A549 (cell line): ENCODE data around the gene TSPEAR. TPM values are rescaled to one million over a fixed set of nuclear protein-coding genes. Genes with fewer than 3 reads are reported as not detected.

Experiments used
- ATAC-seq, 2 experiments: fragments of 200-7000 bp in 1 of 2; fragments of >200 bp in 1 of 2; cut with Nextera tagmentation in 1 of 2; cut with Tn5 transposase in 1 of 2; 3 replicates each; pipeline versions ENCODE4 v1.8.0 to v1.9.1; 2018 to 2020; ENCODE audit warnings: mild to moderate bottlenecking in 1 of 2, moderate library complexity in 1 of 2
- CTCF ChIA-PET: fragments of 300-600 bp; sonication (Branson Sonifier 250); formaldehyde crosslinking; extraction: SDS; loops from one replicate; lab custom pipeline; 2021; ENCODE audit warnings: antibody characterized with exemption, inconsistent platforms; lab: Yijun Ruan, JAX
- POLR2A ChIA-PET: fragments of 350-600 bp; formaldehyde crosslinking; extraction: SDS; loops from one replicate; lab custom pipeline; 2021; ENCODE audit warnings: antibody characterized with exemption, inconsistent platforms; lab: Yijun Ruan, JAX
- DNase-seq, 2 experiments: peaks; one replicate each; pipeline versions ENCODE4 v3.0.0 to v3.0.0-alpha.2; 2011 to 2016; ENCODE audit warnings: low read depth in 1 of 2, low spot score in 1 of 2
- FAIRE-seq: peaks from 2 replicates; lab custom pipeline; 2011; peaks lifted over from hg19 to GRCh38; lab: Jason Lieb, UNC
- H3K27ac ChIP-seq, 2 experiments: fragments of >200 bp; sonication (Bioruptor Twin); formaldehyde crosslinking; 3 replicates each; pipeline ENCODE4 v1.5.1; 2016 to 2017
- H3K4me1 ChIP-seq: fragments of >200 bp; sonication (Bioruptor Twin); formaldehyde crosslinking; 3 replicates; pipeline ENCODE4 v1.6.1; 2016
- H3K4me2 ChIP-seq: fragments of >200 bp; sonication (Bioruptor Twin); formaldehyde crosslinking; 3 replicates; pipeline ENCODE4 v1.6.1; 2016
- H3K4me3 ChIP-seq: fragments of >200 bp; sonication (Bioruptor Twin); formaldehyde crosslinking; 3 replicates; pipeline ENCODE4 v1.5.1; 2016
- H3K9me3 ChIP-seq: fragments of >200 bp; sonication (Bioruptor Twin); formaldehyde crosslinking; 3 replicates; pipeline ENCODE4 v1.6.1; 2016
- CBX2 ChIP-seq: fragments of 200-600 bp; sonication (generic); IDR thresholded peaks from 2 replicates; pipeline ENCODE4 v1.6.1; 2016; ENCODE audit warnings: low read depth, mild to moderate bottlenecking, borderline replicate concordance
- CEBPB ChIP-seq, 2 experiments: fragments of >200 bp in 1 of 2; sonication (Bioruptor Twin) in 1 of 2; formaldehyde crosslinking in 1 of 2; IDR thresholded peaks; 2 replicates each; pipeline ENCODE4 v1.6.1; 2012 to 2016
- EHF ChIP-seq: fragments of 250-450 bp; sonication (Bioruptor Pico); IDR thresholded peaks from 2 replicates; pipeline ENCODE4 v1.5.0; 2020; ENCODE audit warnings: mild to moderate bottlenecking
- FOSL2 ChIP-seq, 2 experiments: fragments of 450-650 bp in 1 of 2; fragments of >200 bp in 1 of 2; sonication (Bioruptor Twin) in 1 of 2; formaldehyde crosslinking; IDR thresholded peaks; 2 replicates each; pipeline versions ENCODE4 v1.5.0 to v1.6.1; 2016 to 2020; ENCODE audit warnings: mild to moderate bottlenecking in 1 of 2, moderate library complexity in 1 of 2
- FOXS1 ChIP-seq: fragments of 250-450 bp; sonication (Bioruptor Pico); IDR thresholded peaks from 2 replicates; pipeline ENCODE4 v1.5.0; 2020; ENCODE audit warnings: mild to moderate bottlenecking, moderate library complexity
- HOXB13 ChIP-seq: fragments of 250-450 bp; sonication (Bioruptor Pico); IDR thresholded peaks from 2 replicates; pipeline ENCODE4 v1.5.0; 2020; ENCODE audit warnings: low read depth, mild to moderate bottlenecking, moderate library complexity
- MAFK ChIP-seq: fragments of 450-650 bp; IDR thresholded peaks from 2 replicates; pipeline ENCODE4 v1.6.1; 2014; ENCODE audit not compliant: partially characterized antibody
- MAZ ChIP-seq: fragments of 150-350 bp; IDR thresholded peaks from 2 replicates; pipeline ENCODE4 v1.6.1; 2014; ENCODE audit warnings: antibody characterized with exemption, low read depth, low read length, borderline replicate concordance
- NFE2L2 ChIP-seq: fragments of 150-350 bp; conservative IDR thresholded peaks from 2 replicates; pipeline ENCODE4 v1.6.1; 2014; ENCODE audit warnings: low read length
- NR3C1 ChIP-seq: fragments of >200 bp; sonication (Bioruptor Twin); formaldehyde crosslinking; IDR thresholded peaks from 3 replicates; pipeline ENCODE4 v1.6.1; 2017
- POLR2A ChIP-seq: IDR thresholded peaks from 2 replicates; pipeline ENCODE4 v1.6.1; 2012; ENCODE audit warnings: mild to moderate bottlenecking, low read length
- POLR2AphosphoS2 ChIP-seq: conservative IDR thresholded peaks from 2 replicates; pipeline ENCODE4 v1.6.1; 2012; ENCODE audit warnings: low read length, improper control_type of control experiment, inconsistent platforms
- SMC3 ChIP-seq: fragments of >200 bp; sonication (Bioruptor Twin); formaldehyde crosslinking; IDR thresholded peaks from 3 replicates; pipeline ENCODE4 v1.6.1; 2018; ENCODE audit warnings: inconsistent platforms
- TP53 ChIP-seq: fragments of 250-450 bp; sonication (Bioruptor Pico); IDR thresholded peaks from 2 replicates; pipeline ENCODE4 v1.5.0; 2021; ENCODE audit warnings: mild to moderate bottlenecking, moderate library complexity
- ZC3H11A ChIP-seq: fragments of 450-650 bp; IDR thresholded peaks from 2 replicates; pipeline ENCODE4 v1.6.1; 2014; ENCODE audit warnings: antibody characterized with exemption, mild to moderate bottlenecking
- ZNF302 ChIP-seq: fragments of 250-450 bp; sonication (Bioruptor Pico); IDR thresholded peaks from 2 replicates; pipeline ENCODE4 v1.9.0; 2021; ENCODE audit warnings: inconsistent platforms, mild to moderate bottlenecking, moderate library complexity
- WGBS: methylation state at CpG from one replicate; pipeline ENCODE4 v1.1.6; 2017; ENCODE audit errors: missing lambda C conversion rate; 5-methylcytosine and 5-hydroxymethylcytosine counted together
- polyA plus RNA-seq, 4 experiments: library from polyadenylated mRNA; depleted of rRNA in 3 of 4; stranded (reverse); fragments of >200 nt; fragmentation: RNase III in 1 of 4; extraction: RNeasy Plus Mini Kit Qiagen cat#74134 plus additional on column Dnase treatment in 1 of 4; gene quantifications; 2 replicates in 3 of 4; 3 replicates in 1 of 4; pipeline ENCODE4 v1.2.3, GENCODE V29; 2011 to 2017
- TF ChIP-seq, protein P1 (sequence below): fragments of >200 bp; sonication (Bioruptor Twin); formaldehyde crosslinking; IDR thresholded peaks from 3 replicates; pipeline ENCODE4 v1.5.1; 2016
- TF ChIP-seq, protein P2 (sequence below): fragments of >200 bp; sonication (Bioruptor Twin); formaldehyde crosslinking; IDR thresholded peaks from 3 replicates; pipeline ENCODE4 v1.6.1; 2016
- TF ChIP-seq, protein P3 (sequence below): fragments of >200 bp; sonication (Bioruptor Twin); formaldehyde crosslinking; IDR thresholded peaks from 2 replicates; pipeline ENCODE4 v1.6.1; 2016
- TF ChIP-seq, protein P4 (sequence below): IDR thresholded peaks from 2 replicates; pipeline ENCODE4 v1.6.1; 2012
- TF ChIP-seq, protein P5 (sequence below): fragments of 450-650 bp; IDR thresholded peaks from 2 replicates; pipeline ENCODE4 v1.6.1; 2014; ENCODE audit warnings: antibody characterized with exemption
- TF ChIP-seq, protein P6 (sequence below): fragments of 200-600 bp; sonication (generic); IDR thresholded peaks from 2 replicates; pipeline ENCODE4 v1.6.1; 2016; ENCODE audit warnings: antibody characterized with exemption, mild to moderate bottlenecking, moderate library complexity

TSPEAR gene
- polyA plus RNA-seq, 2 of the 4 experiments (the other 2 are of a cell fraction) = not detected

DNA sequence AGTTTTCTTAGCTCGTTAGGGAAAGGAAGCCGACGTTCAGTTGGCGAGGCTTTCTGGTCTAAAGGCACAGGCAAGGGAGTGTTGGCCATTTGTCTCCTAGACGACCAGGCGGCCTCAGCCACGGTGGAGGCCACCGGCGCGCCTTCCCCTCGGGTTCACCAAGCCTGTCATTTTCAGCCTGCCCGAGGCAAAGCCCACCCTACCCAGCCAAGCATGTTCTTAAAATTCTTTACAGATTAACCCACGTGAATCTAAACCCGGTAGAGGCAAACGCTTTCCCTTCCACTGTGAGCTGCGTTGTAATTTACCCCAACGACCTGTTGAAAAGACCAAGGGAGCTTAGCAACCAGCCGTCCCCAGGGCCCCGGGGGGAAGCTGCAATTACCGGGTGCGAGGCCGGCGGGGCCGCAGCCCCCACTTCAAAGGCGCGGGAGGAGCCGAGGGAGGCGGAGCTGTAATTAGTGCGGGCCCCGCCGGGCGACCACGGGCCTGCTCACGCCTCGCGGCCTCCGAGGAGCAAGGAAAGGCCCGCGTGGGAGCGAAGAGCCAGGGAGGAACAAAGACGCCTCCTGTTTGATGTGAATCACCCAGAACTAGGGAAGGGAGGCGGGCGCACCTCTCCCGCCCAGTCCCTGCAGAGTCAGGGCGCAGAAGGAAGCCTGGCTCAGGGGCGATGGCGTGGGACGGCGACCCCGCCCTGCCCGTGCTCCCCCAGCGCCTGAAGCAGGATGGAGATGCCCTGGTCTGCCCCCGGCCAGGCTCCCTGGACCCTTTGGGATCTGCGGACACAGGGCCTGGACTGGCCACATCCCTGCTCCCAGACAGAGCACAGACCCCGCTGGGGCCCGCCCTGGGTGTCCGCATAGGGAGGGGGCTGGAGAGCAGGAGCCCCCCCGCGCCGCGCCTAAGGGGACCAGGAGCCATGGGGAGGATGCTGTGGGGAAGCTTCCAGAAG is 12.1 kb upstream of the TSPEAR start (continued):
- TF ChIP-seq, protein P1, sequence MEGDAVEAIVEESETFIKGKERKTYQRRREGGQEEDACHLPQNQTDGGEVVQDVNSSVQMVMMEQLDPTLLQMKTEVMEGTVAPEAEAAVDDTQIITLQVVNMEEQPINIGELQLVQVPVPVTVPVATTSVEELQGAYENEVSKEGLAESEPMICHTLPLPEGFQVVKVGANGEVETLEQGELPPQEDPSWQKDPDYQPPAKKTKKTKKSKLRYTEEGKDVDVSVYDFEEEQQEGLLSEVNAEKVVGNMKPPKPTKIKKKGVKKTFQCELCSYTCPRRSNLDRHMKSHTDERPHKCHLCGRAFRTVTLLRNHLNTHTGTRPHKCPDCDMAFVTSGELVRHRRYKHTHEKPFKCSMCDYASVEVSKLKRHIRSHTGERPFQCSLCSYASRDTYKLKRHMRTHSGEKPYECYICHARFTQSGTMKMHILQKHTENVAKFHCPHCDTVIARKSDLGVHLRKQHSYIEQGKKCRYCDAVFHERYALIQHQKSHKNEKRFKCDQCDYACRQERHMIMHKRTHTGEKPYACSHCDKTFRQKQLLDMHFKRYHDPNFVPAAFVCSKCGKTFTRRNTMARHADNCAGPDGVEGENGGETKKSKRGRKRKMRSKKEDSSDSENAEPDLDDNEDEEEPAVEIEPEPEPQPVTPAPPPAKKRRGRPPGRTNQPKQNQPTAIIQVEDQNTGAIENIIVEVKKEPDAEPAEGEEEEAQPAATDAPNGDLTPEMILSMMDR = no peak
- TF ChIP-seq, protein P2, sequence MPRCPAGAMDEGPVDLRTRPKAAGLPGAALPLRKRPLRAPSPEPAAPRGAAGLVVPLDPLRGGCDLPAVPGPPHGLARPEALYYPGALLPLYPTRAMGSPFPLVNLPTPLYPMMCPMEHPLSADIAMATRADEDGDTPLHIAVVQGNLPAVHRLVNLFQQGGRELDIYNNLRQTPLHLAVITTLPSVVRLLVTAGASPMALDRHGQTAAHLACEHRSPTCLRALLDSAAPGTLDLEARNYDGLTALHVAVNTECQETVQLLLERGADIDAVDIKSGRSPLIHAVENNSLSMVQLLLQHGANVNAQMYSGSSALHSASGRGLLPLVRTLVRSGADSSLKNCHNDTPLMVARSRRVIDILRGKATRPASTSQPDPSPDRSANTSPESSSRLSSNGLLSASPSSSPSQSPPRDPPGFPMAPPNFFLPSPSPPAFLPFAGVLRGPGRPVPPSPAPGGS = no peak
- TF ChIP-seq ZC3H11A (no peak), MAFK (no peak)
- TF ChIP-seq, protein P3, sequence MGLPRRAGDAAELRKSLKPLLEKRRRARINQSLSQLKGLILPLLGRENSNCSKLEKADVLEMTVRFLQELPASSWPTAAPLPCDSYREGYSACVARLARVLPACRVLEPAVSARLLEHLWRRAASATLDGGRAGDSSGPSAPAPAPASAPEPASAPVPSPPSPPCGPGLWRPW = no peak
- TF ChIP-seq, protein P4, sequence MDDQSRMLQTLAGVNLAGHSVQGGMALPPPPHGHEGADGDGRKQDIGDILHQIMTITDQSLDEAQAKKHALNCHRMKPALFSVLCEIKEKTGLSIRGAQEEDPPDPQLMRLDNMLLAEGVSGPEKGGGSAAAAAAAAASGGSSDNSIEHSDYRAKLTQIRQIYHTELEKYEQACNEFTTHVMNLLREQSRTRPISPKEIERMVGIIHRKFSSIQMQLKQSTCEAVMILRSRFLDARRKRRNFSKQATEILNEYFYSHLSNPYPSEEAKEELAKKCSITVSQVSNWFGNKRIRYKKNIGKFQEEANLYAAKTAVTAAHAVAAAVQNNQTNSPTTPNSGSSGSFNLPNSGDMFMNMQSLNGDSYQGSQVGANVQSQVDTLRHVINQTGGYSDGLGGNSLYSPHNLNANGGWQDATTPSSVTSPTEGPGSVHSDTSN = no peak
- TF ChIP-seq, all 56 proteins: peak for 0

DNA sequence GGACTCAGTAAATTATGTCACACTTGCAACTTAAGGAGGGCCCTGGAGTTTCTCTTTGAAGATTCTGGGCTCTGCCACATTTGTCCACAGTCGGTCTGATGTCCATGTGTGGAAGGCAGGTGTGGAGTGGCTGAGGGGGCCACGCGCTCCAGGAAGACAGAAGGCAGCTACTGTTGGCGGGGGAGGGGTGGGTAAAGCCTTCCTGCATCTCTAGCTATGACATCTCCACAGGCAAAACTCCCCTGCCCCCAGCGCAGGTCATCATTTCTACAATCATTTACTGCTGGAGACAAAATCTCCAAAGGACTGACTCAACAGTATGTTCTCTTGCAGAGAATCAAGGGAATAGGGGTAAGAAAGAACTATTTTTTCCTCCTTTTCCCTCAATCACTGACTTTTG is 11.4 kb upstream of the TSPEAR start:
- TF ChIP-seq MAZ (no peak), CEBPB (IDR thresholded peaks at IDR 0.05) (no peak), POLR2AphosphoS2 (no peak), ZNF302 (CRISPR knock-in tag) (no peak), NFE2L2 (no peak), TP53 (CRISPR knock-in tag) (no peak), POLR2A (no peak), NR3C1 (no peak), CBX2 (no peak), EHF (CRISPR knock-in tag) (no peak), FOSL2 (IDR thresholded peaks at IDR 0.05) (no peak), FOSL2 (CRISPR knock-in tag; IDR thresholded peaks at IDR 0.05) (no peak), SMC3 (no peak), FOXS1 (no peak), HOXB13 (CRISPR knock-in tag) (no peak)
- TF ChIP-seq, protein P1 = no peak
- TF ChIP-seq, protein P5, sequence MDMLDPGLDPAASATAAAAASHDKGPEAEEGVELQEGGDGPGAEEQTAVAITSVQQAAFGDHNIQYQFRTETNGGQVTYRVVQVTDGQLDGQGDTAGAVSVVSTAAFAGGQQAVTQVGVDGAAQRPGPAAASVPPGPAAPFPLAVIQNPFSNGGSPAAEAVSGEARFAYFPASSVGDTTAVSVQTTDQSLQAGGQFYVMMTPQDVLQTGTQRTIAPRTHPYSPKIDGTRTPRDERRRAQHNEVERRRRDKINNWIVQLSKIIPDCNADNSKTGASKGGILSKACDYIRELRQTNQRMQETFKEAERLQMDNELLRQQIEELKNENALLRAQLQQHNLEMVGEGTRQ = no peak
- TF ChIP-seq, protein P6, sequence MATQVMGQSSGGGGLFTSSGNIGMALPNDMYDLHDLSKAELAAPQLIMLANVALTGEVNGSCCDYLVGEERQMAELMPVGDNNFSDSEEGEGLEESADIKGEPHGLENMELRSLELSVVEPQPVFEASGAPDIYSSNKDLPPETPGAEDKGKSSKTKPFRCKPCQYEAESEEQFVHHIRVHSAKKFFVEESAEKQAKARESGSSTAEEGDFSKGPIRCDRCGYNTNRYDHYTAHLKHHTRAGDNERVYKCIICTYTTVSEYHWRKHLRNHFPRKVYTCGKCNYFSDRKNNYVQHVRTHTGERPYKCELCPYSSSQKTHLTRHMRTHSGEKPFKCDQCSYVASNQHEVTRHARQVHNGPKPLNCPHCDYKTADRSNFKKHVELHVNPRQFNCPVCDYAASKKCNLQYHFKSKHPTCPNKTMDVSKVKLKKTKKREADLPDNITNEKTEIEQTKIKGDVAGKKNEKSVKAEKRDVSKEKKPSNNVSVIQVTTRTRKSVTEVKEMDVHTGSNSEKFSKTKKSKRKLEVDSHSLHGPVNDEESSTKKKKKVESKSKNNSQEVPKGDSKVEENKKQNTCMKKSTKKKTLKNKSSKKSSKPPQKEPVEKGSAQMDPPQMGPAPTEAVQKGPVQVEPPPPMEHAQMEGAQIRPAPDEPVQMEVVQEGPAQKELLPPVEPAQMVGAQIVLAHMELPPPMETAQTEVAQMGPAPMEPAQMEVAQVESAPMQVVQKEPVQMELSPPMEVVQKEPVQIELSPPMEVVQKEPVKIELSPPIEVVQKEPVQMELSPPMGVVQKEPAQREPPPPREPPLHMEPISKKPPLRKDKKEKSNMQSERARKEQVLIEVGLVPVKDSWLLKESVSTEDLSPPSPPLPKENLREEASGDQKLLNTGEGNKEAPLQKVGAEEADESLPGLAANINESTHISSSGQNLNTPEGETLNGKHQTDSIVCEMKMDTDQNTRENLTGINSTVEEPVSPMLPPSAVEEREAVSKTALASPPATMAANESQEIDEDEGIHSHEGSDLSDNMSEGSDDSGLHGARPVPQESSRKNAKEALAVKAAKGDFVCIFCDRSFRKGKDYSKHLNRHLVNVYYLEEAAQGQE = no peak
- H3K4me3 ChIP-seq = no peak overlapping the region
- no peak overlapping the region for H3K4me2 ChIP-seq
- no peak for FAIRE-seq
- POLR2A ChIA-PET = no interaction called here
- CTCF ChIA-PET = interaction anchor here (0.7 kb wide), 1 partner anchor 418 kb away, joined by 3 read pairs; no protein-coding TSS in a partner anchor
- 67% methylated on average over 2 of the region's 5 CpGs for WGBS
- no peaks in the 10 kb centered on the region for H3K9me3 ChIP-seq
- DNase-seq = no peak
- H3K27ac ChIP-seq = no peak overlapping the region
- no peak for ATAC-seq
- H3K4me1 ChIP-seq = no peaks in the 10 kb centered on the region
